Epithelial cell of proximal tubule (primary cell): Measurements from ENCODE around the gene TTC24. TPM values are rescaled to one million over a fixed set of nuclear protein-coding genes. Genes with fewer than 3 reads are reported as not detected.

Experiments
- DNase-seq: peaks from one replicate; pipeline ENCODE4 v3.0.0-alpha.2; 2011; ENCODE audit warnings: low read depth
- H3K4me3 ChIP-seq: 2 replicates; pipeline ENCODE4 v1.5.1; 2011; ENCODE audit warnings: low read depth, mild to moderate bottlenecking, low read length
- CTCF ChIP-seq: conservative IDR thresholded peaks from 2 replicates; pipeline ENCODE4 v1.5.1; 2012; ENCODE audit warnings: low read depth, mild to moderate bottlenecking, low read length
- total RNA-seq: library from RNA; depleted of rRNA; stranded (reverse); fragments of >200 nt; gene quantifications from 2 replicates; pipeline ENCODE4 v1.2.3, GENCODE V29; 2015

Gene TTC24
- total RNA-seq, 1 donor from 2014 or later: not detected

DNA sequence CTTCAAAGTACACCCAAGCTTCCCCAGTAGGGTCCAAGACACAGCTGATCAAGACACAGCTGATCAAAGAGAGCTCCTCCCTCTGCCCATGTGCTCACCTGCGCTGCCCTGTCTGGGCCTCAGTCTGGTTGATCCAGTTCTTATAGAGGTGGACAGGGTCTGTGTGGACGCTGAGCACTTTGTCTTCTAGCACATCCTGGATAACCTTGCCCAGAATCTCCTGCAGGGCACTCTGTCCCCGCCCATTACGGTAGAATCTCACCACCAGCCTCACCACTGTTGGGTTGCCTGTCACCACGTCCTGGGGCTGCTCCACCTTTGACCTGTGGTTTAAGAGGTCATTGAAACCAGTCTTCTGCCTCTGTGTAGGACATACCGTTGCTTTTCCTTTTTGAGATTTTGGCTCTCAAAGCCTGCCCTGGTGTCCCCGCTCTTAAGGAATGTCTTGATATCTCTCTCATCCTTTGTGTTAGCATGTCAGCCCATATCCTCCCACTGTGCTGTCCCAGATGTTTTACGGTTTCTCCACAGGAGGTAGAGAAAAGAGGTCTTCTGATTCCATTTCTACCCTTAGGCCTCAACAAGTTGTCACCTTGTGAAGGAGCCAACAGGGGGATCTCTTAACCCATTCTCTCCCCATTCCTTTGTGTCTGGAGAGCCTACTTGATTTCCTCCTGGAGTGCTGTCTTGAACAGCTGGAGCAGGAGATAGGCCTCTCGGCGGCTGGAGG, 40.6 kb upstream of the TTC24 start:
- no peak for DNase-seq
- TF ChIP-seq CTCF: no peak
- H3K4me3 ChIP-seq: no peak overlapping the region

DNA sequence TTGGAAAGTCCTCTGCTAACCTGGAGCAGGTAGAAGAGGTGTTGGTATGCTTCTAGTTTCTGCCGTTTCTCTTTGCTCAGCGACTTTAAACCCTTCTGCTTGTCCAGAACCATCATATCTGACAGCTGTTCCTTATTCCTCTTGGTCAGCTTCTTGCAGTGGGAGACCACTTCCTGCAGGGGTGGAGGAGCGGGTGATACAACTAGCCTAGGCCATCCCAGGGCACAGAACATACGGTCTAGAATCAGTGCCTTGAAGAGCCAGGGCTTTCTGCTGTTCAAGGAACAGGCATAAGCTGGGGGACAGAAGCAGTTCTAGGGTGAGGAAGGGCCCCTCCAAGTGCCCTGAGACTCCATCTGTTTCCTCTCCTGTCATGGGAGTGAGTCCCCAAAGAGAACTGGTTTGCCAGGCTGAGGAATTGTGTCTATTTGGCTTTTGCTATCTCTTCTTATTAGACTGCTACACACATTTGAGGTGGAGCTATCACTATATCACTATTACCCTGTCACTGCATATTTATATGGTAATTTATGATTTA, 39.6 kb upstream of the TTC24 start:
- no peak for DNase-seq
- no peak overlapping the region for H3K4me3 ChIP-seq
- no peak for TF ChIP-seq CTCF

GRCh38 chr1:156540955-156541354, 38.6 kb upstream of the TTC24 start:
- DNase-seq: no peak
- no peak for TF ChIP-seq CTCF
- H3K4me3 ChIP-seq: no peak overlapping the region

GRCh38 chr1:156543066-156543465, 36.5 kb upstream of the TTC24 start:
- no peak for TF ChIP-seq CTCF
- H3K4me3 ChIP-seq: no peak overlapping the region
- DNase-seq: no peak

DNA sequence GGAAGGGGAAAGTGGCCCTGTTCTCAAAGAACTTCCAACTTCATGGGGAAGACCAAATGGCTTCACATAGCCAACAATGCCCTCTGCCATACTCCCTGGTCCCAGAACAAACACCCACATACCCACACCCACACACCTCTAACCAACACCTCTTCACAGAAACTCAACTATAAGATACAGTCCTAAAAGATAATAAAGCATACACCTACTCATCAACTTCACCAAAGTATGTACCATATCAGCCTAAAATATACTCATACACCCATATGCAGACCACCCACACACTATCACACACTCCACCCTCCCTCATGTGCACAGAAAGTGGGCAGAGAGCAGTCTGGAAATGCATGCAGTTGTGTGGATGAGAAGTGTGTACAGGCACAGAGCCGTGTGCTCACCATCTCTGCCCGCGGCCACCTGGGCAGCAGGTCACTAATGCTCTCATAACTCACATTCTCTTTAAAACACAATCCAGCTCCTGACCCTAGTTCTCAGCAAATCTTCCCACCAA, 34.9 kb upstream of the TTC24 start:
- no peak for DNase-seq
- TF ChIP-seq CTCF: no peak
- no peak overlapping the region for H3K4me3 ChIP-seq

GRCh38 chr1:156546267-156546666, 33.3 kb upstream of the TTC24 start:
- DNase-seq: no peak
- no peak overlapping the region for H3K4me3 ChIP-seq
- TF ChIP-seq CTCF: no peak

- no peak for TF ChIP-seq CTCF
- no peak for DNase-seq
- H3K4me3 ChIP-seq: no peak overlapping the region
Measured at GRCh38 chr1:156547434-156547833, 32.1 kb upstream of the TTC24 start.
